OCI-LY7 (cell line): Measurements from ENCODE around the gene EML3. TPM values are rescaled to one million over a fixed set of nuclear protein-coding genes. Genes with fewer than 3 reads are reported as not detected.
"Not testable (repeated sequence)": the region's sequence is repeated elsewhere in the genome, so short reads cannot be mapped to it uniquely, and the experiment has no call there.

Source experiments
- BruUV-seq: library from RNA; stranded (reverse); fragments of 400-500 nt; replicated peaks from 2 replicates; lab custom pipeline; 2021; lab: Mats Ljungman, UMichigan
- CTCF ChIA-PET: fragments of 300-600 bp; sonication (Branson Sonifier 250); formaldehyde crosslinking; loops from one replicate; lab custom pipeline; 2022; ENCODE audit warnings: antibody characterized with exemption; ENCODE audit not compliant: unreplicated experiment; lab: Charles Lee
- POLR2A ChIA-PET: fragments of 300-600 bp; sonication (Branson Sonifier 250); formaldehyde crosslinking; loops from one replicate; lab custom pipeline; 2022; ENCODE audit warnings: antibody characterized with exemption; lab: Charles Lee
- DNase-seq: peaks from one replicate; pipeline ENCODE4 v3.0.0-alpha.2; 2015; ENCODE audit warnings: low spot score
- H2AFZ ChIP-seq: fragments of 200-600 bp; sonication (generic), shearing (Covaris generic); 2 replicates; pipeline ENCODE4 v1.6.1; 2014; ENCODE audit warnings: mild to moderate bottlenecking, antibody characterized with exemption, low read length, moderate library complexity
- H3K27ac ChIP-seq: fragments of 200-600 bp; sonication (generic); 2 replicates; pipeline ENCODE4 v1.5.1; 2014; ENCODE audit warnings: mixed run types, low read depth, mild to moderate bottlenecking, moderate library complexity, low read length, inconsistent platforms; ENCODE audit not compliant: poor library complexity, severe bottlenecking
- H3K36me3 ChIP-seq: fragments of 200-600 bp; sonication (generic); 2 replicates; pipeline ENCODE4 v1.6.1; 2014; ENCODE audit warnings: mild to moderate bottlenecking, antibody characterized with exemption, low read length, moderate library complexity, mixed read lengths; ENCODE audit not compliant: insufficient read depth
- H3K4me1 ChIP-seq: fragments of 200-600 bp; sonication (generic); 2 replicates; pipeline ENCODE4 v1.5.1; 2014; ENCODE audit warnings: mild to moderate bottlenecking, low read length; ENCODE audit not compliant: insufficient read depth, poor library complexity, severe bottlenecking
- H3K4me2 ChIP-seq: fragments of 200-600 bp; sonication (generic); 2 replicates; pipeline ENCODE4 v1.6.1; 2014; ENCODE audit warnings: mild to moderate bottlenecking, low read length
- H3K4me3 ChIP-seq: fragments of 200-600 bp; sonication (generic); 2 replicates; pipeline ENCODE4 v1.5.1; 2014; ENCODE audit warnings: mild to moderate bottlenecking, low read depth, low read length; ENCODE audit not compliant: poor library complexity, severe bottlenecking
- H3K79me2 ChIP-seq: fragments of 200-600 bp; sonication (generic); 2 replicates; pipeline ENCODE4 v1.6.1; 2016; ENCODE audit warnings: low read depth, mild to moderate bottlenecking, low read length, moderate library complexity, mixed read lengths; ENCODE audit not compliant: insufficient read depth
- H3K9me2 ChIP-seq: fragments of 200-600 bp; sonication (generic); 2 replicates; pipeline ENCODE4 v1.6.1; 2016; ENCODE audit warnings: mild to moderate bottlenecking, low read length, mixed read lengths; ENCODE audit not compliant: insufficient read depth
- H3K9me3 ChIP-seq: fragments of 200-600 bp; sonication (generic); 2 replicates; pipeline ENCODE4 v1.6.1; 2014; ENCODE audit warnings: mild to moderate bottlenecking, mixed run types, low read length, mixed read lengths
- H4K20me1 ChIP-seq: fragments of 200-600 bp; sonication (generic); 2 replicates; pipeline ENCODE4 v1.6.1; 2014; ENCODE audit warnings: mild to moderate bottlenecking, antibody characterized with exemption, low read length, moderate library complexity, mixed read lengths; ENCODE audit not compliant: insufficient read depth
- EZH2phosphoT487 ChIP-seq: fragments of 200-600 bp; sonication (generic); IDR thresholded peaks from 2 replicates; pipeline ENCODE4 v1.6.1; 2018; ENCODE audit warnings: low read depth, borderline replicate concordance, mild to moderate bottlenecking, mixed run types, antibody characterized with exemption, low read length, moderate library complexity, mixed read lengths
- intact Hi-C: fragments of 100-400 bp; cut with micrococcal nuclease; formaldehyde crosslinking; loops from one replicate; pipeline ENCODE4 v1.10.0; 2022; ENCODE audit not compliant: unreplicated experiment
- total RNA-seq, 2 experiments: library from RNA; depleted of rRNA in 1 of 2; stranded (reverse); fragments of >200 nt in 1 of 2; shearing (Covaris generic) in 1 of 2; gene quantifications; 2 replicates each; pipeline ENCODE4 v1.2.3, GENCODE V29; 2014 to 2022
- TF ChIP-seq, protein P1 (sequence below): fragments of 200-600 bp; sonication (generic); conservative IDR thresholded peaks from 2 replicates; pipeline ENCODE4 v1.5.1; 2014; ENCODE audit warnings: mild to moderate bottlenecking, antibody characterized with exemption, low read length, moderate library complexity, mixed read lengths

The EML3 gene
- total RNA-seq, 2 experiments from 2014 or later = 52.8 to 81.6 TPM

DNA sequence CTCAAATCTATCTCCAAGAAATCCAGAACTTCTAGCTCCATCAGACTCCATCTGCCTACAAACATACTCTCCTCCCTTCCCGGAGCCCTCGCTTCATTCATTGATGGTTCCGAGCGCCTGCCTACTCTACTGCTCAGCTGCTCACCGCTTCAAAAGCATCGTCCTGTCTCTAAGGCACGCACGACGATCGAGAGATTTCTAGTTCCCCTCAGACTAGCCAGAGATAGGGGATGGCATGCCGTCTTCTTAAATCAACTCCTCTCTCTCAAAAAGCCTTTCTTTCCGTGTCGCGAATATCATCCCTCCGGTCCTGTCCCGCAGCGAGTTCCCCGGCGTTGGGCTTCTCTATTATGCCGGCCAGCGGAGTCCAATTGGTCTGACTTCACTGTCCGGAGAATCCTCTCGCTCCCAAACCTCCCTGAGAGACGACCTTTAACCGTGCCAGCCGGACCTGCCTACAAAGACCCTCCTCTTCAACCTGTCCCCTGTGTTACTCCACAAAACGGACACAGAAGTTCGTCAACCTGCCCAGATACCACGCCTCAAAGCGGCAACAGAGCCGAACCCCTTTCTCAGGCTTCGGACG lies 39.5 kb downstream of the EML3 start:
- H3K36me3 ChIP-seq = peaks cover 90% of the 10 kb centered on the region
- peak overlapping the region; percentile 52 for H3K27ac ChIP-seq
- TSS peak; percentile 70 for BruUV-seq
- H3K9me2 ChIP-seq = no peaks in the 10 kb centered on the region
- H3K79me2 ChIP-seq = peaks cover 60% of the 10 kb centered on the region
- peak overlapping the region; percentile 87 for H3K4me3 ChIP-seq
- intact Hi-C loops = loop anchor here (5.0 kb wide), 1 partner anchor 309 kb away; the partner anchor contains the start of gene SLC3A2
- peaks cover 20% of the 10 kb centered on the region for H4K20me1 ChIP-seq
- ChIA-PET POLR2A (interaction anchor here (0.6 to 2.0 kb wide), 19 partner anchors 10 to 1318 kb away, joined by 3 to 35 read pairs (median 5); partner anchors contain the start of genes B3GAT3, C11orf98, CSKMT and HNRNPUL2), CTCF (interaction anchor here (1.0 to 1.2 kb wide), 2 partner anchors 18 to 149 kb away, joined by 5 read pairs; partner anchors contain the start of gene TUT1)
- H2AFZ ChIP-seq = no peak overlapping the region
- TF ChIP-seq EZH2phosphoT487 = no peak
- TF ChIP-seq, protein P1, sequence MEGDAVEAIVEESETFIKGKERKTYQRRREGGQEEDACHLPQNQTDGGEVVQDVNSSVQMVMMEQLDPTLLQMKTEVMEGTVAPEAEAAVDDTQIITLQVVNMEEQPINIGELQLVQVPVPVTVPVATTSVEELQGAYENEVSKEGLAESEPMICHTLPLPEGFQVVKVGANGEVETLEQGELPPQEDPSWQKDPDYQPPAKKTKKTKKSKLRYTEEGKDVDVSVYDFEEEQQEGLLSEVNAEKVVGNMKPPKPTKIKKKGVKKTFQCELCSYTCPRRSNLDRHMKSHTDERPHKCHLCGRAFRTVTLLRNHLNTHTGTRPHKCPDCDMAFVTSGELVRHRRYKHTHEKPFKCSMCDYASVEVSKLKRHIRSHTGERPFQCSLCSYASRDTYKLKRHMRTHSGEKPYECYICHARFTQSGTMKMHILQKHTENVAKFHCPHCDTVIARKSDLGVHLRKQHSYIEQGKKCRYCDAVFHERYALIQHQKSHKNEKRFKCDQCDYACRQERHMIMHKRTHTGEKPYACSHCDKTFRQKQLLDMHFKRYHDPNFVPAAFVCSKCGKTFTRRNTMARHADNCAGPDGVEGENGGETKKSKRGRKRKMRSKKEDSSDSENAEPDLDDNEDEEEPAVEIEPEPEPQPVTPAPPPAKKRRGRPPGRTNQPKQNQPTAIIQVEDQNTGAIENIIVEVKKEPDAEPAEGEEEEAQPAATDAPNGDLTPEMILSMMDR = no peak
- H3K9me3 ChIP-seq = no peaks in the 10 kb centered on the region
- H3K4me2 ChIP-seq = peak overlapping the region; percentile 96
- H3K4me1 ChIP-seq = peaks cover 35% of the 10 kb centered on the region
- peak; percentile 51 for DNase-seq

DNA sequence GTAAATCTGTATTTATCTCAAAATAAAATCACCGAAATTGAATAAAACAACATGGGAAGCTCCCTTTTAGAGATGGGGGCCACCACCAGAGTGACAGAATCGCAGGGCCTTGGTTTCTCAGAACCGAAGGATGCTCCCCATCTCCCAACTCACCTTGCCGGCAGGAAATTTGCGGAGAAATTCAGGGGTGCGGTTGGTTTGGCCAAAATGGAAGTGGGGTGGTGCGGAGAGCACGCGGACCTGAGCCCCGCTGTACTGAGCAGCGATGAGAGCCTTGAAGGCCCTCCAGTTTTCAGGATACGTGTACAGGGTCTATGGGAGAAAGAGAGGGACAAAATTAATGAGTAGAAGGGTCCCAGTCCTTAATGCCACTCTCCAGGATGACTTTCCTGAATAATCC lies 40.1 kb downstream of the EML3 start:
- Histone ChIP-seq H4K20me1 (peaks cover 20% of the 10 kb centered on the region), H2AFZ (no peak overlapping the region), H3K79me2 (peaks cover 62% of the 10 kb centered on the region), H3K27ac (peak overlapping the region; percentile 52), H3K9me2 (no peaks in the 10 kb centered on the region), H3K4me3 (peak overlapping the region; percentile 87), H3K36me3 (peaks cover 90% of the 10 kb centered on the region), H3K9me3 (no peaks in the 10 kb centered on the region), H3K4me2 (peak overlapping the region; percentile 96), H3K4me1 (peaks cover 35% of the 10 kb centered on the region)
- DNase-seq = no peak
- intact Hi-C loops = loop anchor here (5.0 kb wide), 1 partner anchor 310 kb away; the partner anchor contains the start of gene SLC3A2
- ChIA-PET POLR2A (interaction anchor here (0.7 to 1.4 kb wide), 5 partner anchors 11 to 155 kb away, joined by 3 to 4 read pairs (median 3); partner anchors contain the start of genes HNRNPUL2 and TUT1), CTCF (no interaction called here)
- TF ChIP-seq, protein P1 = no peak
- no peak for TF ChIP-seq EZH2phosphoT487
- BruUV-seq = no TSS peak

- DNase-seq, H3K9me2 ChIP-seq, H2AFZ ChIP-seq, POLR2A ChIA-PET, CTCF ChIA-PET, H3K9me3 ChIP-seq, H3K27ac ChIP-seq, BruUV-seq: not testable (repeated sequence)
- H3K4me1 ChIP-seq = peaks cover 35% of the 10 kb centered on the region
- peak overlapping the region; percentile 87 for H3K4me3 ChIP-seq
- H3K36me3 ChIP-seq = peaks cover 90% of the 10 kb centered on the region
- peak overlapping the region; percentile 96 for H3K4me2 ChIP-seq
- peaks cover 25% of the 10 kb centered on the region for H4K20me1 ChIP-seq
- intact Hi-C loops = loop anchor here (5.0 kb wide), 1 partner anchor 311 kb away; the partner anchor contains the start of gene SLC3A2
- H3K79me2 ChIP-seq = peaks cover 70% of the 10 kb centered on the region
These were observed 41.1 kb downstream of the EML3 start for GRCh38 chr11:62571493-62571892.

DNA sequence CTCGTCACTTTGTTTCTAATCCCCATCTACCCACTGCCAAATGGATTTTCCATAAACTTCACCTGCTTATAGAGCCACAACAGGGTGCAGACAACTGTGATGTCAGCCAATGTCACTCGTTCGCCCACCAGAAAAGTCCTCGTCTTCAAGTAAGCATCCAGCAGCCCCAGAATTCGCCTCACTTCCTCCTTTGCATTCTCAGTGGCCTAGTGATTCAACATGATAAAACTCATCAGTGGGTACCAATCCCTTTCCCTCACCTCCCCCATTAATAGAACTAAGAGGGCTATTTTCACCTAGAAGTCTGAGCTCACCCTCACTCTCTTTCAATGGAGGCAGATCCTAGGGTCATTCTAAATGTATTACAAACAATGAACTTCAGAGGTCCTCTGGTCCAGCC lies 41.7 kb downstream of the EML3 start:
- H3K79me2 ChIP-seq = peaks cover 76% of the 10 kb centered on the region

More for the DNA sequence above, 41.7 kb downstream of the EML3 start:
- CTCF ChIA-PET, POLR2A ChIA-PET, BruUV-seq, H3K27ac ChIP-seq, H3K9me2 ChIP-seq, H3K9me3 ChIP-seq, H3K4me3 ChIP-seq, H2AFZ ChIP-seq, DNase-seq: not testable (repeated sequence)
- Histone ChIP-seq H3K4me1 (peaks cover 35% of the 10 kb centered on the region), H4K20me1 (peaks cover 25% of the 10 kb centered on the region), H3K36me3 (peaks cover 90% of the 10 kb centered on the region), H3K4me2 (0 out of 2 replicates have a peak overlapping the region, but pooled peaks have one; percentile 96)
- intact Hi-C loops = loop anchor here (5.0 kb wide), 1 partner anchor 311 kb away; the partner anchor contains the start of gene SLC3A2
